ENCODE data around the gene AK1.

Gene AK1, protein sequence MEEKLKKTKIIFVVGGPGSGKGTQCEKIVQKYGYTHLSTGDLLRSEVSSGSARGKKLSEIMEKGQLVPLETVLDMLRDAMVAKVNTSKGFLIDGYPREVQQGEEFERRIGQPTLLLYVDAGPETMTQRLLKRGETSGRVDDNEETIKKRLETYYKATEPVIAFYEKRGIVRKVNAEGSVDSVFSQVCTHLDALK

DNA sequence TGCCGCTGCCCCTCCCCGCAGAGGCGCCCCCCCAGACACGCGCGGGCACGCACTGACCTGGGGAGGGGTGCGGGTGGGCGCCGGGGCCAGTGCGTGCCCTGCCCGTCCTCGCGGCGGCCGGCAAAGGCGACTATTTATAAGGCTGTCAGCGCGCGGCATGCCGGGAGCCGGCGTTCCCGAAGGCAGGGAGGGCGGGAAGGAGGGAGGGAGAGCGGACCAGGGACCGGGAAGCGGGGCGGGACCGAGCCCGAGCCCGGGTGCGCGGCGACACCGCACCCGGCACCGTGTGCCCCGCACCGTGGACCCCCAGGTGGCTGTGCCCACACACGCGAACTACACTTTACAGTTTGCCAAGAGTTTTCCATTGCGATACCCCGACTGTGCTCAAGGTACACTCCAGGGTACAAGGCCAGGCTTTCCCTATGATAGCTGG is at the start of gene AK1:
AK1 (minus strand) TSS at position 110 of the 433 bp plus-strand sequence. CDS start 3,058 bp downstream, outside the sequence.
- peak; percentile 64 for DNase-seq (ENCODE audit: low spot score)

- no peak for DNase-seq (ENCODE audit: low spot score)
Measured at GRCh38 chr9:127926906-127927200, 49.4 kb upstream of the AK1 start.

- DNase-seq (ENCODE audit: low spot score), result no peak
Measured at GRCh38 chr9:127925959-127926905, 48.8 kb upstream of the AK1 start.

DNA sequence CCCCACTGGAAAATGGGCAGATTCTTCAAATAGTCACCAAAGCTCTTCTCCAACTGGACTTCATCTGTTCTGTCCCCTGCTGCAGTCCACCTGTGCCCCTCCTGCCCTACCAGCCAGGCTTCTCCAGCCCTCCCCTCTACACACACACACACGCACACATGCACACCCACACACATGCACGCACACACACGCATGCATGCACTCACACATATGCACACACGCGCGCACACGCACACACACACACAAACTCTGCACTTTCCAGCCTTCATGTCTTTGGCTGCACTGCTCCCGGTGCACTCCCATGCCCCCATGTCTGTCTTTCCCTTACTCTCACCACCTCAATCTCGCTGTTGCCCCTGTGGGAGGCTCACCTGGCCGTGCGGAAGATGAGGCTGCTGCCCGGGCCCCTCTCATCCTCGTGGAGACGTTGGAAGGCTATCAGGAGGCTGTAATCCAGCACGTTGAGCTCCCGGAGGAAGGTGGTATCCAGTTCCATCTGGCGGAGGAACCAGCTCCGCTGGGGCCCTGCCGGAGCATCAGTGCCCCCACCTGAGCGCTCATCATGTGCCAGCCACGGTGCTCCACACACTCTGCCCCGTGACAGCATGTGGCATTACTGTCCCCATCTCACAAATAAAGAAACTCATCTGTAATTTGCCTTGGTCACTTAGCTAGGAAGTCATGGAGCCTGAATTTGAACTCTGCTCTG is 47.4 kb upstream of the AK1 start:
- no peak for DNase-seq (ENCODE audit: low spot score)

GRCh38 chr9:127923771-127924170 is 46.3 kb upstream of the AK1 start:
- peak; percentile 90 for DNase-seq (ENCODE audit: low spot score)

GRCh38 chr9:127923046-127923445 is 45.6 kb upstream of the AK1 start:
- DNase-seq (ENCODE audit: low spot score), result no peak

- DNase-seq (ENCODE audit: low spot score), result no peak
Measured at GRCh38 chr9:127921557-127922120, 44.2 kb upstream of the AK1 start.

GRCh38 chr9:127920794-127921193 is 43.3 kb upstream of the AK1 start:
- DNase-seq (ENCODE audit: low spot score), result no peak

GRCh38 chr9:127919253-127919815 is 41.9 kb upstream of the AK1 start:
- peak; percentile 100 for DNase-seq (ENCODE audit: low spot score)

DNA sequence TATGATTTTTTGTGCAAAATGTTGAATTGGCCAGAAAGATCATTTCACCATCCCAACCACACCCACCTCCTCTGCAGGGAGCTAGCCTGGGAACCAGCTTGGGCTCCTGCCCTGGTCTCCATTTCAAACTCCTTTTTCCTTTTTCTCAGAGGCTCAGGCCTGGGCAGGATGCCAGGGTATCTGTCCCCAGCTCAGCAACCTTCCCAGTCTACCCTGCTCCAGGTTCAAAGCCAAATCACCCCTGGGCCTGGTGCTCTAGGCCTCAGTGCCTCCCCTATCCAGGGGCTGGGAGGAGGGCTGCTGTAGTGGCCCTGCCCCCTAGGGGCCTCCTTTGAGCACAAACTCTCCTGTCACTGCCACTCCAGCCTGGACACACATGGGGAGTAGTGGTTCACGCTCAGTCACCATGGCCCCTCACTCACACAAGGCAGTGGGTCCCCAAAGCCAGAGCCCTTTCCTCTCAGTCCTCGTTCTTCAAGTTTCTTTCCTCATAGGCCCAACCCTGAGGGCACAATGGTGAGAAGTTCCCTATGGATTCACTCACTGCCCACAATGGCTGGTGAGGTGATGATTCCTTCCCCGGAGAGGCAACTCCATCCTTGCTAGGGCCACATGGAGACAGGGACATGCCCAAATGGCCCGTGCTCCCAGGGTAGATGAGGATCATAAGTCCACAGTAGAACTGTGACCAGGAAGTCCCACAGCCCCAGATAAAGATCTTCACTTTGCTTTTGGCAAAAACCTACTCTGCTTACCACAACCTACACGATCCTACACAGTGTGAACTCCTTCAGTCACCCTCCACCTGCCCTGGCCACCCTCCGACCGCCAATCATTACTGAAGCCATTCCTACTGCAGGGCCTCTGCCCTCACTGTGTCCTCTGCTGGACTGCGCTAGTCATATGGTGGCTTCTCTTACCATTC is 41.0 kb upstream of the AK1 start:
- no peak for DNase-seq (ENCODE audit: low spot score)

GRCh38 chr9:127917603-127918002 is 40.1 kb upstream of the AK1 start:
- no peak for DNase-seq (ENCODE audit: low spot score)

GRCh38 chr9:127916720-127917581 is 39.5 kb upstream of the AK1 start, which contains the start of gene ST6GALNAC4:
ST6GALNAC4 (minus strand) TSS chr9:127917041; CDS start chr9:127916419, 622 bp downstream.
- peak; percentile 92 for DNase-seq (ENCODE audit: low spot score)

DNA sequence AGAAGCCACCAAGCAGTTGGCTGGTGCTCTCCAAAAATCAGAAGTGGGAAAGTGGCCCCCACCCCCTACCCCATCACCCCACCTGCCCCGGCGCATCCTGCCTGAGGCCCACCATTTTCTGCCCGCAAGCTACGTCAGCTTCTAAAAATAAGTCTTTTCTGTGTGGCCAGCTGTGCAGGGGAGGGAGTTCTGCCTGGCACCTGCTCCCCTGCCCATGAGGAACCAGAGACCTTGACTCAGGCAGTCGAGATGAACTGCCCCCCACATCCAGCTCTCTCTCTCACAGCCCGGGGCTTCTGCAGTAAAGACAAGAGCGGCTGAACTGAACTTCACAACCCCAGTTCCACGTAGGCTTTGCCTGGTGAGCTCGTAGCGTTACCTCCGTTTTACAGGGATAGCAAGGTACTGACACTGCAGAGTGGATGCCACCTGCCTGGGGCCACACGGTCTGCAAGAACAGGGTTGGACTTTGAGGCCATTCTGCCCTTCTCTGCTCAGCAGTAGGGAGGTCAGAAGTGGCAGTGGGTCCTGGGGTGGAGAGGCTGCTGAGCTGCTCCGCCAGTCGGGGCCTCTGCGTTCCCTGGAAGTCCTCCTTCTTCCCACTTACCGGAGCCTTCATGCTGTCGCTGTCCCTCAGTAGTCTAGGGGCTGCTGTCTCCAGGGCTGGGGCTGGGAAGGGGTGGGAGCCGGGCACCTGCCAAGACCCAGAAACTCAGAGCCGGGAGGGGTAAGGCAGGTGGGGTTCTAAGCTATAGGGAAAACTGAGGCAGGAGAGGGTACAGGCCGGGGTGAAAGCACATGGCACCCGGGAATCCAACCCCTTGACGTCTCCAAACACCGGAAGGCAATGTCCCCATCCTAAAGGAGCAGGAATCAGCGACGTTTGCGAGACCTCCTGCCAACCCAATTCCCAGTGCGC is 38.6 kb upstream of the AK1 start:
- DNase-seq (ENCODE audit: low spot score), result no peak

DNA sequence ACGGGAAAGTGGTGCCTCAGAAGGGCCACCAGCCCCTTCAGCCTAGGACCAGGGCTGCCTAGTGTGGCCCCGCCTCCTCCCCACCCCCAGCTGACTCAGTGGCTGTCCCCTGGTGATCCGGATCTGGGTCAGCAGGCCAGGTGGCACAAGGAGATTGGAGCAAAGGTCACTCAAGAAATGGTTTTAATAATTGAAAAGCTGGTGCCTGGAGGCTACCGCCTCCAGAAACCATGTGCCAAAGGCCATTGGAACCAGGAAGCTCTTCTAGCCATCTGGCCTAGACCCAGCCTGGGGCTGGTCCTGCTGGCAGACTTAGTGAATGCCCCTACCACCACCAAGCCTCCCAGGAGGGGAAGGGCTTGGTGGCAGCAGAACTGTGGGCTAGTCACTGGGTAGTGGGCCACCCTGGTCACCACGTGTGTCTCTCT is 37.9 kb upstream of the AK1 start:
- DNase-seq (ENCODE audit: low spot score), result no peak

GRCh38 chr9:127913682-127914081 is 36.2 kb upstream of the AK1 start:
- DNase-seq (ENCODE audit: low spot score), result no peak

- no peak for DNase-seq (ENCODE audit: low spot score)
Measured at GRCh38 chr9:127912882-127913281, 35.4 kb upstream of the AK1 start.

DNA sequence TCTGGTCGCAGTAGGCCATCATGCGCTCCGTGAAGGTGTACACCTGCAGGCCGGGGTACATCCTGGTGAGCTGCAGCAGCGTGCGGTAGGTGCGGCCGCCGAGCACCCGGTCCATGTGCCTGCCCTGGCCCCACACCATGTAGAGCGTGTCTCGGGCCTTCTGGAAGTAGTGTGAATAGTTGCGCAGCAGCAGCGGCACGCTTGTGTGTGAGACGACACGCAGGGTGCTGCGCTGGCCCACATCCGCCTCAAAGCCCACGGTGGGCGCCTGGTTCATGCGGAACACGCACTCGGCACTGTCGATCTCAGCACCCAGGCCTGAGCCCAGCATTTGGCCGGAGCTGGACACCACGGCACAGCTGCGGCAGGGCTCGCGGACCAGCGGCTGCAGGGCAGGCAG is 34.8 kb upstream of the AK1 start:
- no peak for DNase-seq (ENCODE audit: low spot score)

DNA sequence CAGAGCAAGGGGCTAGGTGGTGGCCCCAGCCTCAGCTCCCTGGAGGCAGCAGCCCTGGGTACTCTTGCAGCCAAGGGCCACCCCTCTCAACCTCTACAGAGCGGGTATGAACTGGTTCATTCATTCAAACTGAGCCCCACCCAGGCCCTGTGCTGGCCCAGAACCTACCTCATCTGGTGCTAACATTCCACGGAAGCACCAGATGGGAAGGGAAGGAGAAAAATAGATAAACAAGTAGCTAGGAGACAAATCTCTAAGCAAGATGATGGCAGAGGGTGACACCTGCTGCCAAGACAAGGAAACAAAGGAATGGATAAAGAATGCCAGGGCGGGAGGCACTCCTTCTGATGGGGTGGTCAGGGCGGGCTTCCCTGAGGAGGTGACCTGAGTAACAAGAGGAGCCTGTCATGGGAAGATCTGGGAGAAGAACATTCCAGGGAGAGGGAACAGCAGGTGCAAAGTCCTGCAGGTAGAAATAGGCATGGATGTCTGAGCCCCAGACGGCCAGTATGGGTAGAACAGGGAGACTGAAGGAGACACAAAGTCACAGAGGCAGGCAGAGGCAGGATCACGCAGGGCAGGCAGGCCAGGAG is 33.2 kb upstream of the AK1 start:
- peak; percentile 68 for DNase-seq (ENCODE audit: low spot score)
